ENCODE data around the gene MRAP.

Gene MRAP

GRCh38 chr21:32350211-32350980 is 51.7 kb downstream of the MRAP start:
- DNase-seq, result no peak

GRCh38 chr21:32350981-32351380 is 52.3 kb downstream of the MRAP start:
- DNase-seq, result no peak

GRCh38 chr21:32351428-32351827 is 52.8 kb downstream of the MRAP start:
- DNase-seq, result no peak

GRCh38 chr21:32352526-32352925 is 53.9 kb downstream of the MRAP start:
- DNase-seq, result no peak

GRCh38 chr21:32353002-32353711 is 54.5 kb downstream of the MRAP start:
- no peak for DNase-seq

- no peak for DNase-seq
These were observed 58.3 kb downstream of the MRAP start for GRCh38 chr21:32356874-32357395.

- DNase-seq, result no peak
These were observed 61.1 kb downstream of the MRAP start for GRCh38 chr21:32359719-32360260.

- no peak for DNase-seq
These were observed 61.8 kb downstream of the MRAP start for GRCh38 chr21:32360401-32360975.

Measured in left hindlimb (tissue), 1 donor.